Panc1 (cell line): ENCODE measurements around the gene ZNF670. TPM values are rescaled to one million over a fixed set of nuclear protein-coding genes. Genes with fewer than 3 reads are reported as not detected.
A peak's percentile ranks its signal among the peaks of the same experiment; 100 is the strongest.

Experiments
- ATAC-seq: fragments of 200-7000 bp; cut with Tn5 transposase; 2 replicates; pipeline ENCODE4 v1.9.1; 2020; ENCODE audit warnings: mild to moderate bottlenecking, moderate library complexity
- BruUV-seq: library from RNA; stranded (reverse); fragments of 400-500 nt; replicated peaks from 2 replicates; lab custom pipeline; 2021; lab: Mats Ljungman, UMichigan
- CTCF ChIA-PET: fragments of 300-600 bp; sonication (Branson Sonifier 250); formaldehyde crosslinking; loops from one replicate; lab custom pipeline; 2022; ENCODE audit warnings: antibody characterized with exemption; lab: Charles Lee
- POLR2A ChIA-PET: fragments of 300-600 bp; sonication (Branson Sonifier 250); formaldehyde crosslinking; loops from one replicate; lab custom pipeline; 2022; ENCODE audit warnings: antibody characterized with exemption; lab: Charles Lee
- DNase-seq: peaks from one replicate; pipeline ENCODE4 v3.0.0-alpha.2; 2010; ENCODE audit warnings: low read depth, low spot score
- H3K27ac ChIP-seq: 2 replicates; pipeline ENCODE4 v1.5.1; 2011; ENCODE audit warnings: mild to moderate bottlenecking, low read length, inconsistent platforms
- H3K27me3 ChIP-seq: fragments of 200-500 bp; sonication (Bioruptor generic); 2 replicates; pipeline ENCODE4 v1.6.0; 2014; ENCODE audit warnings: low read length, inconsistent platforms; ENCODE audit not compliant: control insufficient read depth, insufficient read depth
- H3K36me3 ChIP-seq: fragments of 200-500 bp; sonication (Bioruptor generic); 2 replicates; pipeline ENCODE4 v1.5.1; 2014; ENCODE audit warnings: inconsistent platforms, mild to moderate bottlenecking, low read length, moderate library complexity; ENCODE audit not compliant: control insufficient read depth, insufficient read depth
- H3K4me1 ChIP-seq: 2 replicates; pipeline ENCODE4 v1.5.1; 2011; ENCODE audit warnings: inconsistent platforms, mild to moderate bottlenecking, low read length, moderate library complexity; ENCODE audit not compliant: control insufficient read depth, insufficient read depth
- H3K4me3 ChIP-seq, 2 experiments: 2 replicates each; pipeline ENCODE4 v1.5.1; 2011 to 2012; ENCODE audit warnings: low read depth in 2 of 2, low read length in 2 of 2, mild to moderate bottlenecking in 2 of 2, inconsistent platforms in 1 of 2, moderate library complexity in 1 of 2
- H3K9me3 ChIP-seq: fragments of 200-500 bp; sonication (Bioruptor generic); 2 replicates; pipeline ENCODE4 v1.5.1; 2014; ENCODE audit warnings: low read depth, mild to moderate bottlenecking, inconsistent platforms, low read length, moderate library complexity; ENCODE audit not compliant: control insufficient read depth, insufficient read depth
- CTCF ChIP-seq: fragments of 450-650 bp; IDR thresholded peaks from 2 replicates; pipeline ENCODE4 v1.5.1; 2017; ENCODE audit warnings: mild to moderate bottlenecking
- POLR2AphosphoS5 ChIP-seq: IDR thresholded peaks from 2 replicates; pipeline ENCODE4 v1.6.1; 2012; ENCODE audit warnings: mild to moderate bottlenecking, low read depth, low read length, moderate library complexity
- REST ChIP-seq, 2 experiments: IDR thresholded peaks; 2 replicates each; pipeline ENCODE4 v1.6.1; 2011 to 2012; ENCODE audit warnings: low read depth in 2 of 2, control low read depth in 1 of 2, low read length in 1 of 2, mild to moderate bottlenecking in 1 of 2, moderate library complexity in 1 of 2; ENCODE audit not compliant: insufficient read depth in 1 of 2
- SIN3A ChIP-seq: IDR thresholded peaks from 2 replicates; pipeline ENCODE4 v1.6.1; 2012; ENCODE audit warnings: low read depth, mild to moderate bottlenecking, low read length, moderate library complexity, borderline replicate concordance; ENCODE audit not compliant: insufficient read depth
- TCF7L2 ChIP-seq: IDR thresholded peaks from 2 replicates; pipeline ENCODE4 v1.6.1; 2011; ENCODE audit warnings: mild to moderate bottlenecking, low read depth, low read length, inconsistent platforms
- in situ Hi-C: cut with HindIII; loops from 2 replicates; pipeline ENCODE4 v1.10.0; 2016; ENCODE audit warnings: low sequenced_read_pairs, low pct_unique_long_range_greater_than_20kb
- intact Hi-C: fragments of 100-400 bp; cut with micrococcal nuclease; formaldehyde crosslinking; loops from one replicate; pipeline ENCODE4 v1.10.0; 2022; ENCODE audit not compliant: unreplicated experiment
- total RNA-seq: library from RNA; stranded (reverse); gene quantifications from one replicate; pipeline ENCODE4 v1.2.1, GENCODE V29; 2021; ENCODE audit not compliant: unreplicated experiment

Gene ZNF670
- total RNA-seq, 1 experiment from 2014 or later = 6.4 TPM

- Histone ChIP-seq H3K27me3 (no peaks in the 10 kb centered on the region), H3K9me3 (peaks cover 5% of the 10 kb centered on the region; the same call in 1 of the 2 replicates), H3K36me3 (no peaks in the 10 kb centered on the region), H3K4me3 (no peak overlapping the region), H3K27ac (no peak overlapping the region), H3K4me1 (peaks cover 16% of the 10 kb centered on the region)
- intact Hi-C loops (no loop called here), in situ Hi-C loops (no loop called here)
- DNase-seq = no peak
- no TSS peak for BruUV-seq
- POLR2A ChIA-PET = no interaction called here
- CTCF ChIA-PET = no interaction called here
- ATAC-seq = no peak
- no peak for TF ChIP-seq REST (IDR thresholded peaks at IDR 0.05; ENCODE audit: insufficient read depth in 1 of 2, low read depth in 2 of 2, low read length in 1 of 2)
- no peak for TF ChIP-seq CTCF
- TF ChIP-seq SIN3A = no peak
- no peak for TF ChIP-seq POLR2AphosphoS5
- TF ChIP-seq TCF7L2 = no peak
Observed at GRCh38 chr1:247107694-247108093, 29.1 kb upstream of the ZNF670 start.

- Histone ChIP-seq H3K4me1 (peaks cover 11% of the 10 kb centered on the region; the same call in 1 of the 2 replicates), H3K4me3 (no peak overlapping the region), H3K27me3 (no peaks in the 10 kb centered on the region), H3K27ac (no peak overlapping the region), H3K9me3 (peaks cover 22% of the 10 kb centered on the region), H3K36me3 (peaks cover 11% of the 10 kb centered on the region)
- ATAC-seq (no peak), DNase-seq (no peak)
- in situ Hi-C loops (no loop called here), intact Hi-C loops (no loop called here)
- ChIA-PET CTCF (interaction anchor here (1.1 kb wide), 1 partner anchor 14 kb away, joined by 9 read pairs; no protein-coding TSS in a partner anchor), POLR2A (no interaction called here)
- BruUV-seq = no TSS peak
- TF ChIP-seq TCF7L2 = no peak
- no peak for TF ChIP-seq SIN3A
- no peak for TF ChIP-seq POLR2AphosphoS5
Observed at GRCh38 chr1:247105966-247106365, 27.4 kb upstream of the ZNF670 start.

- Histone ChIP-seq H3K4me1 (peaks cover 6% of the 10 kb centered on the region; the same call in 1 of the 2 replicates), H3K4me3 (peak overlapping the region; percentile 59 to 78), H3K9me3 (peaks cover 31% of the 10 kb centered on the region), H3K36me3 (peaks cover 17% of the 10 kb centered on the region), H3K27ac (peak overlapping the region; percentile 65), H3K27me3 (no peaks in the 10 kb centered on the region)
- no peak for ATAC-seq
- DNase-seq = no peak
- no peak for TF ChIP-seq POLR2AphosphoS5
- TF ChIP-seq CTCF = no peak
- no peak for TF ChIP-seq TCF7L2
- TF ChIP-seq REST (IDR thresholded peaks at IDR 0.05; ENCODE audit: insufficient read depth in 1 of 2, low read depth in 2 of 2, low read length in 1 of 2) = no peak
- TF ChIP-seq SIN3A = no peak
- no TSS peak for BruUV-seq
- ChIA-PET POLR2A (interaction anchor here (1.0 kb wide), 1 partner anchor 26 kb away, joined by 5 read pairs; the partner anchor contains the start of gene ZNF670), CTCF (no interaction called here)
- intact Hi-C loops = no loop called here
- in situ Hi-C loops = no loop called here
Observed at GRCh38 chr1:247104965-247105364, 26.4 kb upstream of the ZNF670 start.
